ENCODE data around the gene RHBDF1.

RHBDF1 gene

DNA sequence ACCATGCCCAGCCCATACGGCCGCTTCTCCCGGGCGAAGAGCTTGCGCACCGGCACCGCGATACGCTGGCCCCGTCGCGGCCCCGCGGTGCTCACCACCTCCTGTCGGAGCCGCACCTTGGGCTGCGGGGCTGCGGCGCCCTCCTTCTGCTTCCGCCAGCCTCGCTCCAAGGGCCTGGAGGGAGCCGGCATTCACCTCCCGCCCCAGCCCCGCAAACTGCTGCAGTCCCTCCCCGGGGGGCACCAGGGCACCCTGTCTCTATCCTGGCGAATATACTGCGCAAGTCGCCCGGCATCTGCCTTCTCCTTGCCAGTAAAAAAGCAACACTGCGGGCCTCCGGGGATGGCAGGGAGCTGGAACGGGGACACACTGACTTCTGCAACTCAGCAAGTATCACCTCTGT lies 10.6 kb downstream of the RHBDF1 start:
- H2AFZ ChIP-seq (ENCODE audit: low read depth, low read length): no peak overlapping the region
- H4K20me1 ChIP-seq (ENCODE audit: insufficient read depth, low read length): no peaks in the 10 kb centered on the region
- H3K27me3 ChIP-seq (ENCODE audit: low read depth, low read length): no peaks in the 10 kb centered on the region
- H3K79me2 ChIP-seq (ENCODE audit: low read length): no peaks in the 10 kb centered on the region
- H3K4me2 ChIP-seq (ENCODE audit: low read length): no peak overlapping the region
- no peak overlapping the region for H3K4me3 ChIP-seq (ENCODE audit: low read length)
- no peak overlapping the region for H3K27ac ChIP-seq (ENCODE audit: low read length)
- peaks cover 9% of the 10 kb centered on the region for H3K4me1 ChIP-seq (ENCODE audit: low read length)
- H3K36me3 ChIP-seq (replicated peaks; ENCODE audit: low read depth, low read length): peaks cover 17% of the 10 kb centered on the region
- no peak for TF ChIP-seq EZH2phosphoT487 (IDR thresholded peaks at IDR 0.05; ENCODE audit: low read depth)
- H3K9ac ChIP-seq (ENCODE audit: low read length): no peak overlapping the region
- H3K9me3 ChIP-seq (ENCODE audit: insufficient read depth, low read length): no peaks in the 10 kb centered on the region

DNA sequence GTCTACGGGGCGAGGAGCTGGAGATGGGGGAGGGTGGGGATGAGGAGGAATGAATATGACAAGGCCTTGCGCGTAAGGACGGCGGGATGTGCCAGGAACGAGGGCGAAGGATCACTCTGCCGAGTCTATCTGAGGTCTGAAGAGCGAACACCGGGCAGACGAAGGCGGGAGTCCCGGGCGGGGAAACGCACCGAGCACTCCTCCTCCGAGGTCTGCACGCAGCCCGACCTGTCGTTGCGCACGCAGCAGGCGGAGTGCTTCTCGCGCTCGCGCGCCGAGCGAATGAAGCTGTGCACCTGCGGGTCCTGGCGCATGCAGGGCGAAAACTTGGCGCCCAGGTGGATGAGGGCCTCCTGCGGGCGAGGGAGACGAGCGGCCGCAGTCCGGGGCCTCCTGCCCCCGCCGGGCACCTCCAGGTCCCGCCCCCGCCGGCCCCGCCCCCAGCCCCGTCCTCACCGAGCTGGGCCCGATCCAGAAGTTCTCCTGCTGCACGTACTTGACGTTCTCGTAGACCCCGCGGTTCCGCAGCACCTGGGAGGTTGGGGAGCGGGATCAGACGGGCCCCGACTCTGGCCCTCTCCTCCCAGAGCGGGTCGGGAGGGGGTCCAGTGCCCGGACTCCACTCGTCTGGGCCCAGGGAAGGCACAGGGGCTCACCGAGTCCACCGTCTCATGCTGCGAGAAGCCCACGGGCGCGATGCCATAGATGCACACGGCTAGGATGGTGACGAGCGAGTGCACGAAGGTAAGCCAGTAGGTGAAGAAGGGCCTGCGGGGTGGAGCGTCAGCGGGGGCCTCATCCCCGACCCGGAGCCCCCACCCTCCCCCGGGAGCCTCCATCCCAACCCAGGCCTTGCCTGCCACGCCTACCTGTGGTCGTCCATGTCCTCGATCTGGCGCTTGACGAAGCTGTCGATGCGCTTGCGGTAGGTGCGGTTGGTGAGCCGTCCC lies 11.2 kb downstream of the RHBDF1 start:
- Histone ChIP-seq H3K4me2 (ENCODE audit: low read length) (no peak overlapping the region), H3K79me2 (ENCODE audit: low read length) (no peaks in the 10 kb centered on the region), H3K36me3 (replicated peaks; ENCODE audit: low read depth, low read length) (peaks cover 23% of the 10 kb centered on the region), H3K27ac (ENCODE audit: low read length) (no peak overlapping the region), H3K4me1 (ENCODE audit: low read length) (peaks cover 9% of the 10 kb centered on the region), H3K9ac (ENCODE audit: low read length) (no peak overlapping the region), H2AFZ (ENCODE audit: low read depth, low read length) (no peak overlapping the region), H3K27me3 (ENCODE audit: low read depth, low read length) (no peaks in the 10 kb centered on the region), H4K20me1 (ENCODE audit: insufficient read depth, low read length) (no peaks in the 10 kb centered on the region), H3K4me3 (ENCODE audit: low read length) (no peak overlapping the region), H3K9me3 (ENCODE audit: insufficient read depth, low read length) (no peaks in the 10 kb centered on the region)
- no peak for TF ChIP-seq EZH2phosphoT487 (IDR thresholded peaks at IDR 0.05; ENCODE audit: low read depth)
- TF ChIP-seq, protein P1, sequence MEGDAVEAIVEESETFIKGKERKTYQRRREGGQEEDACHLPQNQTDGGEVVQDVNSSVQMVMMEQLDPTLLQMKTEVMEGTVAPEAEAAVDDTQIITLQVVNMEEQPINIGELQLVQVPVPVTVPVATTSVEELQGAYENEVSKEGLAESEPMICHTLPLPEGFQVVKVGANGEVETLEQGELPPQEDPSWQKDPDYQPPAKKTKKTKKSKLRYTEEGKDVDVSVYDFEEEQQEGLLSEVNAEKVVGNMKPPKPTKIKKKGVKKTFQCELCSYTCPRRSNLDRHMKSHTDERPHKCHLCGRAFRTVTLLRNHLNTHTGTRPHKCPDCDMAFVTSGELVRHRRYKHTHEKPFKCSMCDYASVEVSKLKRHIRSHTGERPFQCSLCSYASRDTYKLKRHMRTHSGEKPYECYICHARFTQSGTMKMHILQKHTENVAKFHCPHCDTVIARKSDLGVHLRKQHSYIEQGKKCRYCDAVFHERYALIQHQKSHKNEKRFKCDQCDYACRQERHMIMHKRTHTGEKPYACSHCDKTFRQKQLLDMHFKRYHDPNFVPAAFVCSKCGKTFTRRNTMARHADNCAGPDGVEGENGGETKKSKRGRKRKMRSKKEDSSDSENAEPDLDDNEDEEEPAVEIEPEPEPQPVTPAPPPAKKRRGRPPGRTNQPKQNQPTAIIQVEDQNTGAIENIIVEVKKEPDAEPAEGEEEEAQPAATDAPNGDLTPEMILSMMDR (IDR thresholded peaks at IDR 0.05; ENCODE audit: low read depth, low read length): no peak

DNA sequence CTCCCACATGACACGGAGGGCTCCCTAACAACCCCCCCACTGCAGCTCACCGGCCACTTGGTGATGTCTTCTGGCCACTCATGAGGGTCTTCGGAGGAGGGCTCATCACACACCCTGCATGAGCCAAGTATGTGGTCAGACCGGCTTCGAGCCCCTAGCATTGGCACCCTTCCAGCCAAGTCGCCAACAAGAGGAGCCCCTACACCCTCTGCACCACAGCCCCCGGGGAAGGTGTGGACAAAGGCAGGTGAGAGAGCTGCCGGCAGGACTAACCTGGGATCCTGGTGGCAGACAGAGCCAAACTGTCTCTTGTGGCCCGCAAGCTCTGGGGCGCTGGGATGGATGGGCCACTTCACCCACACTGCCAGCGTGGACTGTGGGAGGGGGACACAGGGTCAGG lies 12.3 kb downstream of the RHBDF1 start:
- H3K4me1 ChIP-seq (ENCODE audit: low read length): peaks cover 9% of the 10 kb centered on the region
- H2AFZ ChIP-seq (ENCODE audit: low read depth, low read length): no peak overlapping the region
- no peaks in the 10 kb centered on the region for H3K9me3 ChIP-seq (ENCODE audit: insufficient read depth, low read length)
- no peaks in the 10 kb centered on the region for H3K27me3 ChIP-seq (ENCODE audit: low read depth, low read length)
- no peaks in the 10 kb centered on the region for H4K20me1 ChIP-seq (ENCODE audit: insufficient read depth, low read length)
- TF ChIP-seq EZH2phosphoT487 (IDR thresholded peaks at IDR 0.05; ENCODE audit: low read depth): no peak
- TF ChIP-seq, protein P1 (IDR thresholded peaks at IDR 0.05; ENCODE audit: low read depth, low read length): no peak
- H3K4me3 ChIP-seq (ENCODE audit: low read length): no peak overlapping the region
- H3K9ac ChIP-seq (ENCODE audit: low read length): no peak overlapping the region
- H3K4me2 ChIP-seq (ENCODE audit: low read length): no peak overlapping the region
- no peak overlapping the region for H3K27ac ChIP-seq (ENCODE audit: low read length)
- H3K79me2 ChIP-seq (ENCODE audit: low read length): peaks cover under 1% of the 10 kb centered on the region; the same call in 1 of the 2 replicates
- peaks cover 34% of the 10 kb centered on the region for H3K36me3 ChIP-seq (replicated peaks; ENCODE audit: low read depth, low read length)

DNA sequence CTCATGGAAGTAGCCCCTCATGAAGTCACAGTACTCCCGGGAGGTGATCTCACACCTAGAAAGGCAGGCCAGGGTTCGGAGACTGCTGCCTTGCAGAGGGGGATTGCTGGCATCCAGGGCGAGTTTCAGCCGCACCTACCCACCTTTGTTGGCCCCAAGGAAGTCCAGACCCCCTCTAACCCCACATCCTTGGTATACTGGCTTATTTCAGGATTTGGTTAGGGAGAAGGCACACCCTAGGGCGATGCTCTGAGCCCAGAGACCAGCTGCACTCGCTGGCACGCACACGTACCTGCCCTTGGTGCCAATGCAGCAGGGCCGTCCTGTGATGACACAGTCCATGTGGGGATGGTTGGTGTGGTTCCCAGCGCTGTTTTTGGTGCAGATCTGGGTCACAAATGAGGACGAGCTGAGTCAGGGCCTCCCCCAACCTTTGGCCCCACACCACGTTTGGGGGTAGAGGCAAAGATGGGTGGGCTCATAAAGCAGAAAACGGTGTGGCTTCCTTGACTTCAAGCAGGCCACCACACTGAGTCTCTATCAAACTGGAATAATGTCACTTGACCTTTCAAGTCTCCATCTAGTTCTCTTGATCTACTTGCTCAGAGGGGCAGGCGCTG lies 12.9 kb downstream of the RHBDF1 start:
- Histone ChIP-seq H3K27me3 (ENCODE audit: low read depth, low read length) (no peaks in the 10 kb centered on the region), H3K4me2 (ENCODE audit: low read length) (no peak overlapping the region), H3K4me1 (ENCODE audit: low read length) (peaks cover 11% of the 10 kb centered on the region), H3K27ac (ENCODE audit: low read length) (no peak overlapping the region), H2AFZ (ENCODE audit: low read depth, low read length) (no peak overlapping the region), H3K9me3 (ENCODE audit: insufficient read depth, low read length) (no peaks in the 10 kb centered on the region), H3K36me3 (replicated peaks; ENCODE audit: low read depth, low read length) (peaks cover 34% of the 10 kb centered on the region), H3K79me2 (ENCODE audit: low read length) (peaks cover 7% of the 10 kb centered on the region; the same call in 1 of the 2 replicates), H4K20me1 (ENCODE audit: insufficient read depth, low read length) (no peaks in the 10 kb centered on the region), H3K4me3 (ENCODE audit: low read length) (no peak overlapping the region), H3K9ac (ENCODE audit: low read length) (no peak overlapping the region)
- TF ChIP-seq, protein P1 (IDR thresholded peaks at IDR 0.05; ENCODE audit: low read depth, low read length): no peak
- TF ChIP-seq EZH2phosphoT487 (IDR thresholded peaks at IDR 0.05; ENCODE audit: low read depth): no peak

Measured in OCI-LY3 (cell line).